ENCODE data around the gene PRRG2.

GRCh38 chr19:49639401-49640112 is 58.4 kb downstream of the PRRG2 start:
- no peak for TF ChIP-seq EZH2phosphoT487 (IDR thresholded peaks at IDR 0.05; ENCODE audit: borderline replicate concordance, low read length)
- TF ChIP-seq CTCF (IDR thresholded peaks at IDR 0.05; ENCODE audit: low read depth, low read length, poor library complexity, severe bottlenecking), result no peak

Measured in DOHH2 (cell line).